Retinal pigment epithelial cell (primary cell): ENCODE data around the gene SRP19.
A peak's percentile ranks its signal among the peaks of the same experiment; 100 is the strongest.
"Not testable (repeated sequence)": the region's sequence is repeated elsewhere in the genome, so short reads cannot be mapped to it uniquely, and the experiment has no call there.

ENCODE experiments used
- DNase-seq: peaks from one replicate; pipeline ENCODE4 v3.0.0-alpha.2; 2010; ENCODE audit warnings: low read depth
- H3K4me3 ChIP-seq: 2 replicates; pipeline ENCODE4 v1.5.1; 2011; ENCODE audit warnings: mild to moderate bottlenecking, low read length, control low read depth, moderate library complexity
- CTCF ChIP-seq: conservative IDR thresholded peaks from 2 replicates; pipeline ENCODE4 v1.5.1; 2011; ENCODE audit warnings: low read depth, low read length, control low read depth, inconsistent platforms

Gene SRP19

GRCh38 chr5:112854651-112855050 is 6.4 kb upstream of the SRP19 start:
- no peak for TF ChIP-seq CTCF
- DNase-seq = no peak
- H3K4me3 ChIP-seq = no peak overlapping the region

DNA sequence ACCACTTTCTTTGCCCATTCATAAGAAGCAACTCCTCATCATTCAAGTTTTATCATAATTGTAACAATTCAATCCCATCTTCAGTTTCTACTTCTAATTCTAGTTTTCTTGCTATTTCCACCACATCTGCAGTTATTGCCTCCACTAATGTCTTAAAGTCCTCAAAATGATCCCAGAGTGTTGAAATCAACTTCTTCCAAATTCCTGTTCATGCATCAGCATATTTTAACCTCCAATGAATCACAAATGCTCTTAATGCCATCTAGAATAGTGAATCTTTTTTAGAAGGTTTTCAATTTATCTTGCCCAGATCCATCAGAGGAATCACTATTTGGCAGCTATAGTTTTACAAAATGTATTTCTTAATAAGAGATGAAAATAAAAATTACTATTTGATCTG is 3.2 kb upstream of the SRP19 start:
- no peak overlapping the region for H3K4me3 ChIP-seq
- TF ChIP-seq CTCF = no peak
- DNase-seq = no peak

- peak overlapping the region; percentile 99 for H3K4me3 ChIP-seq
- DNase-seq = not testable (repeated sequence)
Observed at GRCh38 chr5:112860571-112860928, 537 bp upstream of the SRP19 start.

DNA sequence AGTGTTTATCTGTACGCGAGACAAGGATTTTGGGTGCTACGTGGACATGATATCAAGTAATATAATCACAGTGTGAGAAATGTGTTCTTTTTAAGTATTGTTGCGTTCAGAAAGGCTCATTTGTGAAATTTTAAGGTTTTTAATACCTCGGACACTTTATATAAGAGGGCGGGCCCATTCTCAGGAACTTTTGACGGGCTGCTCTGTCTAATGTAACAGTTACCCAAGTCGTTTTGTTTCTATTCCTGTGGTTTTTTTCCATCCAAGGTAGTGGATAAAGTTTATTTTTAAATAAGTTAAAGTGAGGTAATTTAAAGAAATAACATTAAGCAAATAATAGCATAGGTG is 525 bp downstream of the SRP19 start:
- no peak for DNase-seq
- no peak for TF ChIP-seq CTCF
- peak overlapping the region; percentile 99 for H3K4me3 ChIP-seq

GRCh38 chr5:112862085-112862484 is 998 bp downstream of the SRP19 start:
- TF ChIP-seq CTCF = no peak
- no peak for DNase-seq
- H3K4me3 ChIP-seq = peak overlapping the region; percentile 99

- no peak for TF ChIP-seq CTCF
- no peak for DNase-seq
- no peak overlapping the region for H3K4me3 ChIP-seq
Observed at GRCh38 chr5:112863549-112863948, 2.5 kb downstream of the SRP19 start.

GRCh38 chr5:112865128-112865527 is 4.0 kb downstream of the SRP19 start:
- TF ChIP-seq CTCF = no peak
- DNase-seq = no peak
- H3K4me3 ChIP-seq = no peak overlapping the region

- no peak for DNase-seq
- no peak for TF ChIP-seq CTCF
- no peak overlapping the region for H3K4me3 ChIP-seq
Observed at GRCh38 chr5:112866739-112867138, 5.7 kb downstream of the SRP19 start.
